A549 treated with Hydrocortisone at 1 μM for 4 hours (cell line): ENCODE results near the gene DSTYK. TPM values are rescaled to one million over a fixed set of nuclear protein-coding genes. Genes with fewer than 3 reads are reported as not detected.

Source experiments
- total RNA-seq: library from RNA; stranded (reverse); fragments of 200-300 nt; extraction: Qiagen RNA extraction; gene quantifications from 5 replicates; pipeline ENCODE4 v1.2.3, GENCODE V29; 2022

The DSTYK gene
- total RNA-seq = 6.9 to 10.7 TPM (median 8.6 TPM) in 5 replicates

GRCh38 chr1:205211169-205211838 lies at the start of gene DSTYK:
TSS of gene DSTYK (minus strand) at chr1:205211702. CDS start at chr1:205211535, 167 bp downstream.

GRCh38 chr1:205227584-205228013 lies 16.1 kb upstream of the DSTYK start, which contains the start of gene TMCC2:
TSS of gene TMCC2 (plus strand) at chr1:205227946. CDS start at chr1:205228565, 619 bp downstream.

DNA sequence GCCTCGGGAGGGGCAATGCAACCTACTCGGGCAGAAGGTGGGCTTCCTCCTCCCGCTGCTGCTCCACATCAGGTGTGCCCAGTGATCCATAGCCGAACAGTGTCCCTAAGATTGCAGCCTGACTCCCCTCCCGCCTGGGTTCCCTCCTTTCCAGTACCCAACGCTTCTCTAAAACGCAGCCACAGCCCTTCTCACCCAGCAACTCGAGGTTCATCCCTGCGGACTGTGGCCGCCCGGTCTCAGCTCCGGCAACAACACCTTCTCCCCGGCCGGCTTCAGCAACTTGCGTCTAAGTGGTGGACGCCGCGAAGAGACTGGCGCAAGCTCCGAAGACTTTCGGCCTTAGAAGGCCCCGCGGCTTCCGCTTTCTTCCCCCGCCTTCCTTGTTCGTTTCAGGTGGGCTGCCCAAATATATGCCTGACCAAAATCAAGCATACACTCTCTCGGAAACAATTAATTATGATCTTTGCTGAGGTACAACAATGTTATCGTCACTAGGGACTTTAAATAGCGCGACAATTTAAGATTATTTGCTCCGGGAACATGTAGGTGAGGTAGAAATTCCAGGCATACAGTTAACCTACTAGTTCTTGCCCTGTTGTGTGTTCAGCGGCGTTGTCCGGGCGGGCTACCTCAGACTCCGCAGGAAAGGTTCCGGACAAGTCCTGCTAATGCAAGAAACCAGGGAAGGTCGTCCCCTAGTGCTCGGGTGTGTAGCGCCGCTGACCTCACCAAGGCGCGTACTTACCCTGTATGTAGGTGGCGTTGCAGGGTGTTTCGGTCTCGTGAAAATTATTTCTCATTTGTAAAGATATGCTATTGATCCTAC lies 89.6 kb downstream of the DSTYK start, which contains the start of gene RBBP5:
Gene RBBP5, minus strand, starts transcription at position 319 of the 829 bp plus-strand sequence. Its CDS starts 105 bp downstream, at position 214.

Other genes starting within 250 kb of the DSTYK start
- gene CNTN2, start 168.5 kb downstream of the DSTYK start, total RNA-seq = 0.02 to 0.05 TPM in 2 of 5 replicates, not detected in the others
- gene TMEM81, start 127.2 kb downstream of the DSTYK start, total RNA-seq = 1.7 to 3.1 TPM (median 2.1 TPM) in 5 replicates
- 11.2 to 16.5 TPM (median 11.5 TPM) in 5 replicates for gene RBBP5, start 89.7 kb downstream of the DSTYK start, total RNA-seq
- 1.2 to 1.9 TPM (median 1.5 TPM) in 5 replicates for gene TMCC2, start 16.2 kb upstream of the DSTYK start, total RNA-seq
- 25.4 to 29.7 TPM (median 28.4 TPM) in 5 replicates for gene NUAK2, start 110.0 kb upstream of the DSTYK start, total RNA-seq
- gene KLHDC8A, start 145.2 kb upstream of the DSTYK start, total RNA-seq = 0.55 to 1.2 TPM (median 0.75 TPM) in 5 replicates
- not detected in 5 replicates for gene LEMD1, start 210.4 kb upstream of the DSTYK start, total RNA-seq
- 0.03 to 0.06 TPM in 2 of 5 replicates, not detected in the others for gene BLACAT1, start 244.3 kb upstream of the DSTYK start, total RNA-seq